NB4 (cell line): ENCODE measurements around the gene ATP6V0A4.
"Not testable (repeated sequence)": the region's sequence is repeated elsewhere in the genome, so short reads cannot be mapped to it uniquely, and the experiment has no call there.

Source experiments
- DNase-seq: peaks from one replicate; pipeline ENCODE4 v3.0.0; 2010; ENCODE audit warnings: low read depth
- H3K4me3 ChIP-seq: one replicate; pipeline ENCODE4 v1.5.1; 2011; ENCODE audit warnings: mild to moderate bottlenecking, low read depth, low read length, moderate library complexity
- MYC ChIP-seq: IDR thresholded peaks from 2 replicates; pipeline ENCODE4 v1.6.1; 2011; ENCODE audit warnings: low read depth, low read length
- POLR2A ChIP-seq: IDR thresholded peaks from 2 replicates; pipeline ENCODE4 v1.6.1; 2011; ENCODE audit warnings: mild to moderate bottlenecking; ENCODE audit not compliant: insufficient read length; ENCODE audit errors: extremely low read depth
- TF ChIP-seq, protein P1 (sequence below): IDR thresholded peaks from 2 replicates; pipeline ENCODE4 v1.6.1; 2011; ENCODE audit warnings: low read depth, low read length
- TF ChIP-seq, protein P2 (sequence below): IDR thresholded peaks from one replicate; pipeline ENCODE4 v1.5.1; 2012; ENCODE audit warnings: low read depth, low read length

Gene ATP6V0A4

DNA sequence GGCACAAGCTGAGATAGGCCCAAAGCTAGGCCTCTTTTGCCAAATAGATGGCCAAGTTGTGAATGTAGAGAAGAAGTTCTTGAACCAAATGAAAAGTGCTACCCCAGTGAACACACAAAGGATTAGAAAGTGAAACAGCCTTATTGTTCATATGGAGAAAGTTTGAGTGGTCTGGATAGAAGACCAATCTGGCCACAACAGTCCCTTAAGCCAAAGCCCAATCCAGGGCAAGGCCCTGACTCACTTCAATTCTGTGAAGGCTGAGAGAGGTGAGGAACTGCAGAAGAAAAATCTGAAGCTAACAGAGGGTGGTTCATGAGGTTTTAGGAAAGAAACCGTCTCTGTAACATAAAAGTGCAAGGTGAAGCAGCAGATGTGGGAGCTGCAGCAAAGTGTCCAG lies 18.7 kb upstream of the ATP6V0A4 start:
- H3K4me3 ChIP-seq: no peak overlapping the region
- no peak for DNase-seq
- TF ChIP-seq, protein P1, sequence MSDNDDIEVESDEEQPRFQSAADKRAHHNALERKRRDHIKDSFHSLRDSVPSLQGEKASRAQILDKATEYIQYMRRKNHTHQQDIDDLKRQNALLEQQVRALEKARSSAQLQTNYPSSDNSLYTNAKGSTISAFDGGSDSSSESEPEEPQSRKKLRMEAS: no peak

DNA sequence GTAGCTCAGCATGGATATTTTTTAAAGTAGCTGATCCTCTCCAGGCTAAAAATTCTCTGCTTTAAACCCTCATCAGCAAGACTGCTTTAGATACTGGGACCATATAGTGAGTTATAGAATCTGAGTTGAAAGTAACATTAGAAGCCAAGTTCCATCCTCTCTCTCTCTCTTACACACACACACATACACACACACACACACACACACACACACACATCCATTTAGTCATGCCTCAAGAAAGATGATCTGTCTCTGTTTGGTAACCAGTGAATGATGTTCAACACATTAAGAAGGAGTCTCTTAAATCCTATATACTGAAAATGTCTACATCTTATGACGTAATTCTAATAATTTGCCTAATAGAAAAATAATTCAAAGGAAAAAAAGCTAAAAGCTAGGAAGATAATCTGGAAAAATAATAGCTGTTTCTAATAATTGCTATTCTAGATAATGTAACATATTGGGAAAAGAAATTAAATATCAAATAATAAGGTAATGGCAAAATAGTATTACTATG lies 16.9 kb upstream of the ATP6V0A4 start:
- TF ChIP-seq, protein P1: no peak
- TF ChIP-seq MYC (no peak), POLR2A (no peak)
- no peak overlapping the region for H3K4me3 ChIP-seq
- no peak for DNase-seq

DNA sequence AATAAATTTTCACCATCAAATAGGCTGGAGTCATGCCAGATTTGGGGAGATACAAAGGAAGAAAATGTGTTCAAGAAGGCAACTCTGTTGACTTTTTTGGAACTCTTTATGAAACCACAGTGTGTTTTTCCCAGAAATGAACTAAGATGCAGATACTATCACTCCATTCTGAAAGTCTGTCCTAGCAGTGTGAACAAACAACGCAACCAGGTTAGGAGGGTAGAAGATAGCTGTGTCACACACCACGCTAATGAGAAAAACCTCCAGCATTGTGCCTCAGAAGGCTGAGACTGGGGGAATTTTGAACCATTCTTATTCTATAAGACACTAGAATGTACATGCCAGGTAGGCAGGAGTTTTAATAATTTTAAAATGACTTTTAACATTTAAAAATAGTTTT lies 15.9 kb upstream of the ATP6V0A4 start:
- H3K4me3 ChIP-seq: no peak overlapping the region
- TF ChIP-seq, protein P2, sequence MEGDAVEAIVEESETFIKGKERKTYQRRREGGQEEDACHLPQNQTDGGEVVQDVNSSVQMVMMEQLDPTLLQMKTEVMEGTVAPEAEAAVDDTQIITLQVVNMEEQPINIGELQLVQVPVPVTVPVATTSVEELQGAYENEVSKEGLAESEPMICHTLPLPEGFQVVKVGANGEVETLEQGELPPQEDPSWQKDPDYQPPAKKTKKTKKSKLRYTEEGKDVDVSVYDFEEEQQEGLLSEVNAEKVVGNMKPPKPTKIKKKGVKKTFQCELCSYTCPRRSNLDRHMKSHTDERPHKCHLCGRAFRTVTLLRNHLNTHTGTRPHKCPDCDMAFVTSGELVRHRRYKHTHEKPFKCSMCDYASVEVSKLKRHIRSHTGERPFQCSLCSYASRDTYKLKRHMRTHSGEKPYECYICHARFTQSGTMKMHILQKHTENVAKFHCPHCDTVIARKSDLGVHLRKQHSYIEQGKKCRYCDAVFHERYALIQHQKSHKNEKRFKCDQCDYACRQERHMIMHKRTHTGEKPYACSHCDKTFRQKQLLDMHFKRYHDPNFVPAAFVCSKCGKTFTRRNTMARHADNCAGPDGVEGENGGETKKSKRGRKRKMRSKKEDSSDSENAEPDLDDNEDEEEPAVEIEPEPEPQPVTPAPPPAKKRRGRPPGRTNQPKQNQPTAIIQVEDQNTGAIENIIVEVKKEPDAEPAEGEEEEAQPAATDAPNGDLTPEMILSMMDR: no peak
- TF ChIP-seq MYC (no peak), POLR2A (no peak)
- TF ChIP-seq, protein P1: no peak
- no peak for DNase-seq

DNA sequence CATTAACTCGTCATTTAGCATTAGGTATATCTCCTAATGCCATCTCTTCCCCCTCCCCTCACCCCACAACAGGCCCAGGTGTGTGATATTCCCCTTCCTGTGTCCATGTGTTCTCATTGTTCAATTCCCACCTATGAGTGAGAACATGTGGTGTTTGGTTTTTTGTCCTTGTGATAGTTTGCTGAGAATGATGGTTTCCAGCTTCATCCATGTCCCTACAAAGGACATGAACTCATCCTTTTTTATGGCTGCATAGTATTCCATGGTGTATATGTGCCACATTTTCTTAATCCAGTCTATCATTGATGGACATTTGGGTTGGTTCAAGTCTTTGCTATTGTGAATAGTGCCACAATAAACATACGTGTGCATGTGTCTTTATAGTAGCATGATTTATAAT lies 13.3 kb upstream of the ATP6V0A4 start:
- DNase-seq, H3K4me3 ChIP-seq: not testable (repeated sequence)

DNA sequence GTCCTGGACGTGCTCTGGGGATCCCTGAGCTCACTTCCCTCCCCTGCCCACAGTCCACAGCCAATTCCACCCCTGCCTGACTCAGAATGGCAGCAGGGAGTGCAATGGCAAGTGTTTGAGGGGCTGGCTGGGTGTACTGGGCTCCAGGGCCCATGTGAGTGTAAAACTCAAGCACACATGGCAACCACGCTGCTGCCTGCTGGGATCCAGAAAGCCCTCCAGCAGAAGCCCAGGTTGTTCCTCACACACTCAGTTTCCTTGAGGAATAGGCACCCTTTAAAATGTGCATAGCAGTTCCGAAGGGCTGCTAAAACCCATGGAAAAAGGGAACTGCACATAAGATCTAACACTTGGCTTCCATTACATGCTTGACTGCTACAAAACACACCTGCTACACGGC lies 11.3 kb upstream of the ATP6V0A4 start:
- TF ChIP-seq MYC: no peak
- TF ChIP-seq, protein P1: no peak
- TF ChIP-seq POLR2A: no peak
- TF ChIP-seq, protein P2: no peak
- no peak overlapping the region for H3K4me3 ChIP-seq
- DNase-seq: no peak

DNA sequence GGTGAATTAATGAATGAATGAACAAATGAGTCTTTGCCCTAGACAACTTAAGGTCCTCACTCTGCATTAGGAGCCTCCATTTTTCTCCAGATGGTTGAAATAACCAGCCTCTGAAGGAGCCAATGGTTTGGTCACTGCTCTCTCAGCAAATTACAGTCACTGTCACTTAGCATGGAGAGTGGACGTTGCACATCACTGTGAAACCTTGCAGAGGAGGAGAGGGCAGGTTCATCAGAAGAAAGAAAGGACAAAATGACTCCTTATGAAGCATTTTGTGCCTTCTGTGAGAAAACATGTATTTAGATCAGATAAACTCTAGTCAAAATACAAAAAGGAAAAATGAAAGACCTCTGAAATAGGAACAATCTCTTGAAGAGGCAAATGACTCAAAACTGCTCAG lies 6.6 kb upstream of the ATP6V0A4 start:
- H3K4me3 ChIP-seq: no peak overlapping the region
- TF ChIP-seq, protein P1: no peak
- no peak for TF ChIP-seq POLR2A
- TF ChIP-seq MYC: no peak
- TF ChIP-seq, protein P2: no peak
- DNase-seq: no peak

DNA sequence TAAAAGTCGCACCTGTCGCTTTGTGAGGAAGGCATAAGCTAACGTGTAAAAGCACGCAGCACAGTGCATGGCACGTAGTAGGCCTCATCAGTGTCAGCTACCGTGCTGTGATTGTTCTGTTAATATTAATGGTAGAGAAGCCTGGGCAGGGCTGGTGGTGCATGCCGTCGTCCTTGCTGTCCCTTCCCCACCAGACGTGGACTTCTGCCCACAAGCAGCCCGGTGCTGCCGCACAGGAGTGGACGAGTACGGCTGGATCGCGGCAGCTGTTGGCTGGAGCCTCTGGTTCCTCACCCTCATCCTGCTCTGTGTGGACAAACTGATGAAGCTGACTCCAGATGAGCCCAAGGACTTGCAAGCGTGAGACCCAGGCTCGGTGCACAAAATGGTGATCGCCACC lies 4.7 kb upstream of the ATP6V0A4 start:
- DNase-seq: no peak
- no peak for TF ChIP-seq MYC
- TF ChIP-seq, protein P2: no peak
- TF ChIP-seq, protein P1: no peak
- no peak for TF ChIP-seq POLR2A

More for the DNA sequence above, 4.7 kb upstream of the ATP6V0A4 start:
- no peak overlapping the region for H3K4me3 ChIP-seq
